ENCODE measurements around the gene NKIRAS2.

GRCh38 chr17:41971721-41972523 is 48.0 kb upstream of the NKIRAS2 start:
- TF ChIP-seq CTCF (IDR thresholded peaks at IDR 0.05) (no peak), POLR2A (IDR thresholded peaks at IDR 0.05) (no peak)
